HG03064 (cell line): ENCODE results near the gene NR5A1.

Source experiments
- ATAC-seq: cut with Tn5 transposase; IDR thresholded peaks from one replicate; pipeline ENCODE4 v1.9.1; 2021; ENCODE audit warnings: low read depth; ENCODE audit not compliant: unreplicated experiment

Gene NR5A1

DNA sequence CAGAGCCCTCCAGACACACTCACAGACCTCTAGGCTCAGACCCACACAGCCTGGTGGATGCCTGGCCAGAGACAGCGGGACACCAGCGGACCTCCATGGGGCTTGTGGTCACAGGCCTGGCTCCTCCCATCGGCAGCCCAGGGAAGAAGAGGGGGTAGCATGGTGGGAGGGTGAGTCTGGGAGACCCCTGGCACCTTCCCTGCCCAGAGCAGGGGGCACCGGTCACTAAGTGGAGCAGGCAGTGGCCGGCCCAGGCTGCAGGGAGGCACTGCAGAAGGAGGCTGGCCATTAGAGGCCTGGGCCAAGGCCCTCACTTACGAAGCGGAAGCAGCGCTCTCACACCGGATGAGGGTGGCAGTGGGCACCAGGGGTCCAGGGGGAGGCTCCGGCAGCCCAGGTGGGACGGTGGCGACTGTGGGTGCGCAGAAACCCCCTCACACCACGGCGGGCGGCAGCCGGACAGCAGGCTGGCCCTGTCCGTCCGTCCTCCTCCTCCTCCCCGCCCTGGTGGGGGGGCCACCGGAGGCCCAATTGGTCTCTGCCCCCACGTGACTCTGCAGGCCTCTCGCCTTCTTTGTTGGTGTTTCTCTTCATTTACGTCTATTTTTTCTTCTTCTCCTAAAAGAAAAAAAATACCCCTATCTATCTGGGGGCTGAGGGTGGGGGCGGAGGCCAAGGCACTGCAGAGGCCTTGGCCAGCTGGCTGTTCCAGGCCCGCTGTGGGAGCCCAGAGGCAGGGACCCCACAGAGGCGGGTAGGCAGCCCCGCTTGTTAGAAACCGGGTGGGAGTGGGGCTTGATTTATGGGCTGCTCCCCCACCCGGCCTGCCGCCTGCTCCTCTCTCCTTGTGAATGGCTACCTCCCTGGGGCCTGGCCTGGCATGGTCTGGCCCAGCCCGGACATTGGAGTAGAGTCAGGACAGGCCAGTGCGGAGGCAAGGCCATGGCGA, at the start of gene NR5A1:
Gene NR5A1 (minus strand): TSS at position 469 of the 949 bp plus-strand sequence. CDS start 4,004 bp downstream, outside the sequence.
- no peak for ATAC-seq

- ATAC-seq, result no peak
These were observed 47.8 kb upstream of the NR5A1 start for GRCh38 chr9:124555043-124555442.

DNA sequence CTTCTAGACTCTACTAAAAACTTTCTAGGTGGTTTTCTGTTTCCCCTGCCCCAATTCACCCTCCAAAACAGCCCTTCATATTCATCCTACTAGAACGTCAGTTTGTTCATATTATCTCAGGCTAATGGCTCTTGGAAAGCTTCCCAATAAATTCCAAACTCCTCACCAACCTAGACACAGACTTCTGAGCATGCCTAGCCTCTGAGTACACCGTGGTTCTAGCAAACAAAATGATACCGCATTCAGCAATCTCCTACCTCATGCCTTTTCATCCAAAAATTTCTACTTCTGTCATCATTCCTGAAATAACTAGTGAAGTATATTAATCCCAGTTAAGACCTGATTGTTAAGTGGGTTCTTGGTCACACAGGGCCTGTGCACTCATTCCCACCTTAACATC, 46.5 kb upstream of the NR5A1 start:
- no peak for ATAC-seq

DNA sequence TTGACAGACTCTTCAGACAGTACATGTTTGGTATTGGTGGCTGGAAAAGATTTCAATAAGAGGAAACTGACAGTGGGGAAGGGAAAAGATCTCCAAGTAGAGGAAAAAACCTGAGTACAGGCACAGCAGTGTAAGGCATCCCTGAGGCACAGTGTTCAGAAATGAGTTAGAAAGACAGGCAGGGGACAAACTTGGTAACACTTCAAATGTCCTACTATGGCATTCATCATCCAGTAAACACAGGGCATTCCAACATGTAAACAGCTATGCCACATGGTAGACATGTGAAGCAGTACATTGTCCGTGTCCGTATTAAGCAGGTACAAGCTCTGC, 45.0 kb upstream of the NR5A1 start:
- no peak for ATAC-seq

DNA sequence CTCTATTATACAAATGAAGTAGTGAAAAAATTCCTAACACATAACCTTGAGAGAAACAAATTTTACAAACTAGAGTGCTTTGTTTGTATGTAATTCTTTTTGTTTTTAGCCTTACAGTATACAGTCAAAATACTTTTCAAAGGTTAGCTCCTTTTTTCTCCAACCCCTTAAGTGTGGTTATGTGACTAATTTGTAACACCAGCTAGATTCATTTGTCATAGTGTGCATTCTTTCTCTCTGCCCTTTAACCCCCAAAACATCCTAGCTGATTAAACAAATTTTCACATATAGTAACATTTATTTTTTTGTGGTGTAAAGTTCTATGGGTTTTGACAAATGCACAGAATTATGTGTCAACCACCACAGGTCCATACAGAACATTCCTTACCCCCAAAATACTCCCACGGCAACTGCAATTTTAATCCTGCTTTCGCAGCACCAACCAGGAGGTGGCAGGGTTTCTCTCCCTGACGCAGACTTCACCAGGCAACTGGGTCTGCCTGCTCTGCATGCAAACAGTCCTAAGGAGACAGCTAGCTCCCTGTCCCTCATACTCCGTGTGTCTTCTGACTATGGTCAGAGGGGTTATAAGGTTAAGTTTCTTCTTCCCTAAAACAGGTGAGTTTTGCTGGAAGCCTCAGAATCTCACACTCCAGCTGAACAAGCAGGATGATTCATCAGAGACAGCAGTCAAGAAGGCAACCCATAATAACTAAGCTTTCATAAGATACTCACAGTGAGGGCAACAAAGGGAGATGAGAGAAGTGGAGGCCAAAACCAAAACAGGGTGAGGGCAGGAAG, 44.5 kb upstream of the NR5A1 start:
- ATAC-seq, result no peak

- ATAC-seq, result no peak
These were observed 42.9 kb upstream of the NR5A1 start for GRCh38 chr9:124550072-124550471.

GRCh38 chr9:124549016-124549415, 41.8 kb upstream of the NR5A1 start:
- ATAC-seq, result no peak

- ATAC-seq, result no peak
These were observed 37.3 kb upstream of the NR5A1 start for GRCh38 chr9:124544535-124544934.

GRCh38 chr9:124541824-124542223, 34.6 kb upstream of the NR5A1 start:
- no peak for ATAC-seq

DNA sequence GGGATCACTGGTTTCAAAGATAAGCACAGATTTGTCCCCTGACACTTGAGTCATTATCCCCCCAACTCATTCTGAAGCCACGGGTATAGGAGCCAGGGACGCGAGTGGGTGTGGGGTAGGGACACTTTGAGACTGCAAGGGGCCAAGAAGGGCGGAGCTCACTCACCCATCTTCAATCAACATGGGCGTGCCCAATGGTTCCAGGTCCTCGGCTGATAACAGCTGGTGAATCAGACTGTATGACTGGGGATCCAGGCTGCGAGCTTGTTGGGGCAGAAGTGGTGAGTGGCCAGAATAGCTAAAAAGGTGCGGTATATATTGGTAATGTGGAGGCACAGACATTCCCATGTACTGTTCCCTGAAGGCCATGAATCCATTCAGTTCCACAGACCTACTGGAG, 30.7 kb upstream of the NR5A1 start:
- ATAC-seq, result no peak

DNA sequence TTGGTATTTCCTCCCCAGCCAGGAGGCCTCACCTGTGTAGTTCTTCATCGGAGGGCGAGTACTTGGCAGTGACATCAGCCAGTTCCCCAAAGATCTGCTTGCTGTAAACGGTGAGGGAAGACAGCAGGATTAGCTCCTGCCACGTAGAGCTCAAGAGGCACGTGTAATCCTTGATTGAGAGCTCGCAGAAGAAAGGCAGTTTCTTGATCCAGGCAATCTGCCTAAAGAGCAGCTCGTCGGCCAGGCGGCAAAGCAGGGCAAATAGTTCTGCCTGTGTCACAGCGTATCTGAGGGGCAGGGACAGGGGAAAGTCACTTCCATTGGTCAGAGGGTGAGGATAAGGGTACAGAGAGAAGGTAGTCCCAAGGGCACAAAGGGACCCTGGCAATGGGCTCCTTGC, 28.6 kb upstream of the NR5A1 start:
- ATAC-seq, result no peak

DNA sequence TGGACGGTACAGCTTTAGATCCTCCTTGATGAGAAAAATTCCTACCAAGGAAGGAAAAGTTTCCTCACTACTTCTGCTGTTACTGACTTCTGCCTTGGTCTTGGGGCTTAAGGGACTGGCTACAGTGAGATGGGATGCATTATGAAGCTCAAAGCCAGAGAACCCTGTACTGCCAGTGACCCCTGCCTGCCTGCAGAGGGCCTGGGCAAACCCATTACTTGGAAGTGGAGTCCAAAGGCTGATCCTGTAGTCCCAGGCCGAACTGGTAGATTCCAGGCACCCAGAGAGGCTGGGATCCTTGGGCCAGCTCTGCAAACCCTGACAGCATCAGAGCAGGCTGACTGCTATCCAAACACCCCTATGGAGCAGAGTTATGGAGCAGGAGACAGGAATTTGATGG, 25.7 kb upstream of the NR5A1 start:
- no peak for ATAC-seq

- no peak for ATAC-seq
These were observed 23.9 kb upstream of the NR5A1 start for GRCh38 chr9:124531115-124531514.

- ATAC-seq, result no peak
These were observed 23.0 kb upstream of the NR5A1 start for GRCh38 chr9:124530246-124530645.

- no peak for ATAC-seq
These were observed 20.6 kb upstream of the NR5A1 start for GRCh38 chr9:124527781-124528180.

DNA sequence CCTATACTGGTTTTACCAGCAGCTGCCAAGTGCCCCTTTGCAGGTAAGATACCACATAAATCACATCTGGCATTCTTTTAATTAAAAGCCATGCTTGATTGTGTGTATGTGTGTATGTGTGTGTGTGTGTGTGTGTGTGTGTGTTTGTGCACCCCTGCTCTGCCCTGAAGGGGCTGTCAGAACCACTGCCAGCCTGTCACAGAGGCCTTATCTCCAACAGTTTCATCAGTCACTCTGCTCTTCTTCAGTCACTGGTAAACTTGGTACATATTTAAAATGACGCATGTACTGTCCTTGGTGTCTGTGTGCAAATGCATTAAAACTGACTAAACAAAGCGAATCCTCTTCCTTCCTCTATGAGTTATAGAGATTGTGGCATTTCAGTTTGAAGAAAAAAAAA, 19.0 kb upstream of the NR5A1 start:
- no peak for ATAC-seq

DNA sequence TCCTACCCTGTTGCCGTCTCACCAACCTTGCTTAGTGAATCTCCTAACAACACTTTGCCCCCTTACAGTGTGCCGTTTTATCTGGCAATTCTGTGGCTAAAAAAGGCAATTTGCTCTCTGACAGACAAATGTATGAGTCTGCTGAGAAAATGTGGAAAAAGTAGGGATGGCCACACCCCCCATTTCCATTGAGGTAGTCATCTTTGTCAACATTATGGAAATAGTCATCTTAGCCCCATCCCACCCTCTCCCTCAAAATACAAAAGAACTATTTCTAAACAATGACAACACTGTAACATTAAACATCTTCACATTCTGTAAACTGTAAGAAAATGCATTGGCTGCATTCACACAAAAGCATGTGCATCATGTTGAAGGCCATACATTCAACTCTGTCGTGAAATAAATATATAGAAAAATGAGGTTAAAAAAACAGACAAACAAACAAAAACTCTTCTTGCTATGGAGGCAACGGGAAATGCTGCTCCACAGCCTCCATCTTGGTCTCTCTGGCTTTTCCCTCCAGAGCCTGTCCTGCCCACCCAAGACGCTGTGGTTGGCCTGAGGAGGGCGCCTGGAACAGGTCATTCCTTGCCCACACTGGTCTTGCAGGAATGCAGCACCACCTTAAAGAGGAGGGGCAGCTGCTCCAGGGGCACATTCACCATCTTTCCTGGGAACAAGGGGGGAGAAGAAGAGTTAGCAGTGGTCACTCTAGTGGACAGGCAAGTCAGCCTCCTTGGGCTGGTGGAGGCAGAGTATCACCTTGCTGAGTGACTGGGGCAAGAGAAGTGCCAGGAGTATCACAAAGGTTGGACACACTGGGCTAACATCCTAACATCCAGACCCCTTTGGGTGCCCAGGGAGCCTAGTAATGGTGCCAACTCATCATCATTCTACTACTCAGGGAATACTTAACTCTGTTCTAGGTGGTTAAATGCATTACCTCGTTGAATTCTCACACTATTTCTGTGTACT, 15.2 kb upstream of the NR5A1 start:
- ATAC-seq, result no peak

GRCh38 chr9:124521142-124521541, 13.9 kb upstream of the NR5A1 start:
- no peak for ATAC-seq

DNA sequence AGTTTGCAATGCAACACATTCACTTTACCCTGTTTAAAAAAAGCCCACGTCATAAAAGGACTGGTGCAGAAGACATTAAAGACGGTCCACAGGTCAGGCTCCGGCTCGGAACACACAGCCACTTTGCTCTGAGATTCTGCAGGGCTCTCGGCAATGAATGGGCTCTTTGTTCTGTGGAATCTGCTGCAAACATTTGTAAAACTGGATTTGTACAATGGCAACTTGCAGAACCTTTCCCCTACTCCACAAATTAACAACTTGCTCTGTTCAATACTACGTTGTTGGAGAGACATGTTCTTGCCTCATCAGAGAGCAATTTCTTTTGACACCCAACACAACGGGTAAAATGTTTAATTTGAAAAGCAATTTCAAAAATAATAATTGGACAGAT, 13.0 kb upstream of the NR5A1 start:
- no peak for ATAC-seq

GRCh38 chr9:124518116-124518515, 10.9 kb upstream of the NR5A1 start:
- no peak for ATAC-seq

- no peak for ATAC-seq
These were observed 10.4 kb upstream of the NR5A1 start for GRCh38 chr9:124517600-124517999.
